ENCODE data around the gene SUMF2.
"Not testable (repeated sequence)": the region's sequence is repeated elsewhere in the genome, so short reads cannot be mapped to it uniquely, and the experiment has no call there.

GRCh38 chr7:56092388-56092787 is 28.3 kb downstream of the SUMF2 start:
- TF ChIP-seq ZBTB33 (IDR thresholded peaks at IDR 0.05; ENCODE audit: extremely low read depth, insufficient replicate concordance, low read length); ZNF274 (IDR thresholded peaks at IDR 0.05; ENCODE audit: low read depth, low read length); YY1 (IDR thresholded peaks at IDR 0.05; ENCODE audit: extremely low read depth, insufficient replicate concordance, low read depth, low read length); POLR2A (IDR thresholded peaks at IDR 0.05; ENCODE audit: borderline replicate concordance, extremely low read depth, insufficient read depth, insufficient read length); JUND (IDR thresholded peaks at IDR 0.05); CTCF (IDR thresholded peaks at IDR 0.05 in 2 of 3, conservative IDR thresholded peaks at IDR 0.05 in 1 of 3; ENCODE audit: borderline replicate concordance in 1 of 3, insufficient read depth in 1 of 3, low read depth in 2 of 3, low read length in 2 of 3): not testable (repeated sequence)
